ENCODE results near the gene CGB1.
"Not testable (repeated sequence)": the region's sequence is repeated elsewhere in the genome, so short reads cannot be mapped to it uniquely, and the experiment has no call there.

GRCh38 chr19:49030323-49030722 lies 6.4 kb downstream of the CGB1 start:
- not testable (repeated sequence) for TF ChIP-seq RXRA (IDR thresholded peaks at IDR 0.05; ENCODE audit: insufficient read depth, low read depth, low read length); POLR2AphosphoS5 (IDR thresholded peaks at IDR 0.05; ENCODE audit: low read depth, low read length); SUZ12 (IDR thresholded peaks at IDR 0.05; ENCODE audit: low read length)

Data from H1 (cell line).